ENCODE results near the gene DENND2C. TPM values are rescaled to one million over a fixed set of nuclear protein-coding genes. Genes with fewer than 3 reads are reported as not detected.

The DENND2C gene
- total RNA-seq, 1 experiment from 2014 or later: 0.70 TPM

DNA sequence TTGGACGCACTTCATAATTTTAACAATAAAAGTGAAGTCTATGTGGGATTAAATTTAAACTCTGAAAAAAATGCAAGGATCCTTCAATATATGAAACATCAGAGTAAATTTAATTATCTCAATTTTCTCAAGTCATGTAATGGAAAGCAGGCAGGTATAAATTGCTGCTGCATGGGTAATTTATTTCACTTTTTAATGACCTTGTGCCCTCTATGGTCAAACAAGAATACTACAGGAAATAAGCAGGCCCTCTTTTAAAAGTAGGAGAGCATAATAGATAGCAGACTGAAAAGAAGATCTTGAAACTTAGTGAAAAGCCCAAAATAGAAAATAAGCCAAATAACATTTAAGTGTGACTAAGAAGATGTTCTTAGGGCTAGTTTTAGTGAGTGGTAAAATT lies 111.3 kb downstream of the DENND2C start:
- no peak for DNase-seq
- TF ChIP-seq EZH2 (IDR thresholded peaks at IDR 0.05; ENCODE audit: low read depth) (no peak), CTCF (conservative IDR thresholded peaks at IDR 0.05) (peak; percentile 69)
- POLR2A ChIA-PET (ENCODE audit: unreplicated experiment): no interaction called here
- H3K4me3 ChIP-seq: no peak overlapping the region
- H3K27ac ChIP-seq: no peak overlapping the region
- intact Hi-C loops (cut with micrococcal nuclease; ENCODE audit: unreplicated experiment): loop anchor here (1.0 to 10.0 kb wide), 2 partner anchors 114 to 212 kb away; no protein-coding TSS in a partner anchor
- no peaks in the 10 kb centered on the region for H4K20me1 ChIP-seq (ENCODE audit: insufficient read depth)
- no peaks in the 10 kb centered on the region for H3K36me3 ChIP-seq (ENCODE audit: low read depth)
- H3K79me2 ChIP-seq (ENCODE audit: low read depth): no peaks in the 10 kb centered on the region
- no peaks in the 10 kb centered on the region for H3F3A ChIP-seq (ENCODE audit: insufficient read depth, low read depth)
- CTCF ChIA-PET: no interaction called here
- no peaks in the 10 kb centered on the region for H3K9me2 ChIP-seq (ENCODE audit: insufficient read depth)
- no peaks in the 10 kb centered on the region for H3K9me3 ChIP-seq (ENCODE audit: insufficient read depth, low read depth)
- H3K4me1 ChIP-seq (replicated peaks; ENCODE audit: insufficient read depth): no peaks in the 10 kb centered on the region
- no peaks in the 10 kb centered on the region for H3K27me3 ChIP-seq (ENCODE audit: insufficient read depth, low read depth)
- no peak overlapping the region for H3K4me2 ChIP-seq
- BruUV-seq (replicated peaks): no TSS peak
- no peak overlapping the region for H2AFZ ChIP-seq

DNA sequence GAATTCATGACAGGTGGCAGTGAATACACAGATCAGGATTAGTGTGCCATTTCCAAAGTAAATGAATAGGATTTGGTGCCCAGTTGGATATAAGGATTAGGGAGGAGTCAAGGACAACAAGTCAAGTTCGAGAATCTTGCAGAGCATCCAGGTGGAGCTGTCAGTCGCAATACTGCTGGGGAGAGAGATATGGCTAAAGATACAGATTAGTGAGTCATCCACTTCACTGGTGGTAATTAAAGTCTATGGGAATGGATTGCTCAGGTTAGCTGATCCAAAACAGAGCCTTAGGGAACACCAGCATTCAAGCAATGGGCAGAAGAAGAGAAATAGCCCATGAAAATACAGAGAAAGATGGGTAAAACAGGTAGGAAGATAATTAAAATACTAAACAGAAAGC lies 115.3 kb downstream of the DENND2C start:
- H4K20me1 ChIP-seq (ENCODE audit: insufficient read depth): no peaks in the 10 kb centered on the region
- CTCF ChIA-PET: no interaction called here

GRCh38 chr1:114552106-114552639 lies 117.7 kb downstream of the DENND2C start:
- Histone ChIP-seq H3K4me3 (no peak overlapping the region), H4K20me1 (ENCODE audit: insufficient read depth) (no peaks in the 10 kb centered on the region), H3K27ac (no peak overlapping the region), H3K9me2 (ENCODE audit: insufficient read depth) (no peaks in the 10 kb centered on the region), H3K4me1 (replicated peaks; ENCODE audit: insufficient read depth) (no peaks in the 10 kb centered on the region), H3K27me3 (ENCODE audit: insufficient read depth, low read depth) (no peaks in the 10 kb centered on the region), H3F3A (ENCODE audit: insufficient read depth, low read depth) (no peaks in the 10 kb centered on the region; the same call in 1 of the 2 replicates), H3K4me2 (no peak overlapping the region), H3K9me3 (ENCODE audit: insufficient read depth, low read depth) (no peaks in the 10 kb centered on the region), H3K36me3 (ENCODE audit: low read depth) (no peaks in the 10 kb centered on the region), H3K79me2 (ENCODE audit: low read depth) (no peaks in the 10 kb centered on the region), H2AFZ (no peak overlapping the region)
- ChIA-PET POLR2A (ENCODE audit: unreplicated experiment) (no interaction called here), CTCF (no interaction called here)
- no peak for DNase-seq
- no TSS peak for BruUV-seq (replicated peaks)
- TF ChIP-seq EZH2 (IDR thresholded peaks at IDR 0.05; ENCODE audit: low read depth): no peak
- no peak for TF ChIP-seq CTCF (conservative IDR thresholded peaks at IDR 0.05)
- intact Hi-C loops (cut with micrococcal nuclease; ENCODE audit: unreplicated experiment): loop anchor here (10.0 kb wide), 1 partner anchor 107 kb away; no protein-coding TSS in a partner anchor

More for the DNA sequence above, 115.3 kb downstream of the DENND2C start:
- POLR2A ChIA-PET (ENCODE audit: unreplicated experiment): no interaction called here
- Histone ChIP-seq H3K4me1 (replicated peaks; ENCODE audit: insufficient read depth) (no peaks in the 10 kb centered on the region), H3K27me3 (ENCODE audit: insufficient read depth, low read depth) (no peaks in the 10 kb centered on the region), H2AFZ (no peak overlapping the region), H3K9me2 (ENCODE audit: insufficient read depth) (no peaks in the 10 kb centered on the region), H3K79me2 (ENCODE audit: low read depth) (no peaks in the 10 kb centered on the region), H3F3A (ENCODE audit: insufficient read depth, low read depth) (no peaks in the 10 kb centered on the region; the same call in 1 of the 2 replicates), H3K9me3 (ENCODE audit: insufficient read depth, low read depth) (no peaks in the 10 kb centered on the region), H3K36me3 (ENCODE audit: low read depth) (no peaks in the 10 kb centered on the region), H3K27ac (no peak overlapping the region), H3K4me2 (no peak overlapping the region), H3K4me3 (no peak overlapping the region)
- intact Hi-C loops (cut with micrococcal nuclease; ENCODE audit: unreplicated experiment): loop anchor here (10.0 kb wide), 1 partner anchor 110 kb away; no protein-coding TSS in a partner anchor
- no TSS peak for BruUV-seq (replicated peaks)
- TF ChIP-seq EZH2 (IDR thresholded peaks at IDR 0.05; ENCODE audit: low read depth): no peak
- no peak for TF ChIP-seq CTCF (conservative IDR thresholded peaks at IDR 0.05)
- DNase-seq: peak in 1 of 2 experiments; percentile 48

All from PC-9 (cell line).